Progenitor cell of endocrine pancreas (in vitro differentiated cells): ENCODE results near the gene FCGR1A. TPM values are rescaled to one million over a fixed set of nuclear protein-coding genes. Genes with fewer than 3 reads are reported as not detected.
A peak's percentile ranks its signal among the peaks of the same experiment; 100 is the strongest.
"Not testable (repeated sequence)": the region's sequence is repeated elsewhere in the genome, so short reads cannot be mapped to it uniquely, and the experiment has no call there.

Experiments used
- DNase-seq: peaks from one replicate; pipeline ENCODE4 v3.0.0; 2021; ENCODE audit warnings: low spot score; ENCODE audit not compliant: unreplicated experiment
- H3K27ac Mint-ChIP-seq: 2 replicates; pipeline ENCODE4 v1.8.0; 2021; ENCODE audit warnings: mild to moderate bottlenecking, moderate library complexity, mixed read lengths
- H3K27me3 Mint-ChIP-seq: 2 replicates; pipeline ENCODE4 v1.8.0; 2021; ENCODE audit warnings: mixed read lengths
- H3K36me3 Mint-ChIP-seq: 2 replicates; pipeline ENCODE4 v1.8.0; 2022; ENCODE audit warnings: mixed read lengths; ENCODE audit not compliant: insufficient read depth
- H3K4me1 Mint-ChIP-seq: 2 replicates; pipeline ENCODE4 v1.8.0; 2021; ENCODE audit warnings: low read depth, mixed read lengths
- H3K4me3 Mint-ChIP-seq: 2 replicates; pipeline ENCODE4 v1.8.0; 2021; ENCODE audit warnings: low read depth, mild to moderate bottlenecking, moderate library complexity, mixed read lengths
- H3K9me3 Mint-ChIP-seq: 2 replicates; pipeline ENCODE4 v1.8.0; 2021; ENCODE audit warnings: low read depth, mixed read lengths
- total RNA-seq: library from RNA; stranded (reverse); gene quantifications from 2 replicates; pipeline ENCODE4 v1.2.1, GENCODE V29; 2021

The FCGR1A gene
- total RNA-seq, 1 donor from 2014 or later, result not detected

DNA sequence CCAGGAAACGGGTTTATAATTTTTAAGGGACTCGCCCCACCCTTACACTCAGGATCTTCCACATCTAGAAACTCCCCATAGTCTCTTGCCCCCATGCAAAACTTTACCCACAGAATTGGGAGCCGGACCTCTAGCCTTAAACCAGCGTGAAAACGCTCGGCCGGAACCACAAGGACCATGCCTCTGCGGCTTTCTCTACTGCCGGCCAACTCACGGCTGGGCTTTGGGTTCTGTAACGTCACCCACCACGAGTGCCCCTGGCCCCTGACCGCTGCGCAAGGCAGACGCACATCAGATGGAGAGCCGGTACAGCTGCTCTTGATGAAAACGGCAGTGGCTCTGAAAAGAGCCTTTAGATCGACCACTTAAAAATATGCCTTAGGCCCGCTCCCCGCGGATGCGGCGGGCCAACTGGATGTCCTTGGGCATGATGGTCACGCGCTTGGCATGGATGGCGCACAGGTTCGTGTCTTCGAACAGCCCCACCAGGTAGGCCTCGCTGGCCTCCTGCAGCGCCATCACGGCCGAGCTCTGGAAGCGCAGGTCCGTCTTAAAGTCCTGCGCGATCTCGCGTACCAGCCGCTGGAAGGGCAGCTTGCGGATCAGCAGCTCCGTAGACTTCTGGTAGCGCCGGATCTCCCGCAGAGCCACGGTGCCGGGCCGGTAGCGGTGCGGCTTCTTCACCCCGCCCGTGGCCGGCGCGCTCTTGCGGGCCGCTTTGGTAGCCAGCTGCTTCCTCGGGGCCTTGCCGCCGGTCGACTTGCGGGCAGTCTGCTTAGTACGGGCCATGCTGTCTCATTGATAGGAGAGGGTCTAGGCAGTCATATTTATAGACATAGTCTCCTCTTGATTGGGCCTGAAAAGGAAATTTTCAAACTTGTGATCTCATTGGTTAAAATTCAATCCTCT, 30.7 kb downstream of the FCGR1A start:
- Mint-ChIP-seq H3K4me3 (peak overlapping the region; percentile 87), H3K27ac (peak overlapping the region; percentile 99)
- H3K27me3 Mint-ChIP-seq, H3K9me3 Mint-ChIP-seq, H3K4me1 Mint-ChIP-seq, H3K36me3 Mint-ChIP-seq: not testable (repeated sequence)
- DNase-seq, result peak; percentile 34

DNA sequence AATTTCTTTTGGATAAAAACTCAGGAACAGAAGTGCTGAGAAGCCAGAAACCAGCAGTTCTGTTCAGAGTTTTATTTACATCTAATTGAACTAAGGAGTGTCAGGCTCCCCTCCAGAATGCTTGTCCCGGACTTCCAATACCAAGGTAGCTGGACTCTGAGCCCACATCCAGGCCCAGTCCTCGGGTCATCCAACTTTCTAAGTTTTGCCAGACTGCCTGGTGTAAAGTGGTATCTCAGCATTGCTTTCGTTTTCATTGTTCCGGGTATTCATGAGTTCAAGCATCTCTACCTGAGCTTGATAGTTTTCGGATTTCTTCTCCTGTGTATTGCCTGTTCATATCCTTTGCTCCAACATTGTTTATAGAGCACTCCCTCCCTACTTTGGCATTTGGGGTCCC, 37.9 kb downstream of the FCGR1A start:
- DNase-seq, result not testable (repeated sequence)

DNA sequence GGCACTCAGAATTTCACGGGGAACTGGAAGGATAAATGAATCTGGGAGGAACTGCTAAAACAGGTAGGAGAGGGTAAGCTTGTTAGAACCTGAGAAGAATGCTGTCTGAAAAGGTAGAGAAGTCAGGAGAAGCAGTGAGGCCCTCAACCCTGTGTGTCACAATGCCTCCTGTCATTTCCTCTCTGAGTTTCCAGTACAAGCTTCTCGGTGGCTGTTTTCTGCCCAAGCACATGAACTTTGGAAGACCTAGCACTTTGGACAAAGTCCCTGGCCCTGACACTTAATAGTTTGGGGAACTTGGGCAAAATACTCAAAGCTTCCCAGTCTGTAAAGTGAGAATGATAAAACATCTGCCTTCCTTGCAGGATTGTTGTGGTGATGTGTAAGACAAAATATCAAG, 44.1 kb downstream of the FCGR1A start:
- not testable (repeated sequence) for H3K4me3 Mint-ChIP-seq, H3K27me3 Mint-ChIP-seq, H3K9me3 Mint-ChIP-seq

More for the DNA sequence above, 37.9 kb downstream of the FCGR1A start:
- not testable (repeated sequence) for H3K36me3 Mint-ChIP-seq, H3K9me3 Mint-ChIP-seq, H3K27me3 Mint-ChIP-seq, H3K4me1 Mint-ChIP-seq, H3K27ac Mint-ChIP-seq, H3K4me3 Mint-ChIP-seq

DNA sequence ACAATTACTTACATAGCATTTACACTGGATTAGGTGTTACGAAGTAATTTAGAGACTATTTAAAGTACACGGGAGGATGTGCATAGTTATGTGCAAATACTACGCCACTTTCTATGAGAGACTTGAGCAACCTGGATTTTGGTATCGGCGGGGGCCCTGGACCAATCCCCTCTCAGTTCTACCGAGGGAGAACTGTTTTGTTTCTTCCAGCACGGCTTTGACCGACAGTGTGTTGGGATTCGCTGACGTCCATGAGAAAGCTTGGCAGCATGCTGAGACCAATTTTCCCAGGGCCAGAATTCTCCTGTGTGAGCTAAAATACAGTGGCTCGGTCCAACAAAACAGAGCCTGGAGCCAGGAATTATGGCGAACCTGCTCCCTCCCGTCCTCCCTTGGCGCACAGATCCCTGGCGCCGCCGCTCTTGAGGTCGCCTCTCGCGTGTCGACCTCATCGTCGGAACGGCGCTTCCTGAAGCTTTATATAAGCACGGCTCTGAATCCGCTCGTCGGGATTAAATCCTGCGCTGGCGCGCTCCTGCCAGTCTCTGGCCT, 49.3 kb downstream of the FCGR1A start:
- H3K4me3 Mint-ChIP-seq, H3K36me3 Mint-ChIP-seq, H3K27me3 Mint-ChIP-seq, H3K9me3 Mint-ChIP-seq, H3K4me1 Mint-ChIP-seq, DNase-seq, H3K27ac Mint-ChIP-seq: not testable (repeated sequence)

More for the DNA sequence above, 44.1 kb downstream of the FCGR1A start:
- H3K27ac Mint-ChIP-seq, DNase-seq, H3K4me1 Mint-ChIP-seq, H3K36me3 Mint-ChIP-seq: not testable (repeated sequence)

- H3K27me3 Mint-ChIP-seq, H3K4me1 Mint-ChIP-seq, DNase-seq, H3K9me3 Mint-ChIP-seq, H3K4me3 Mint-ChIP-seq, H3K27ac Mint-ChIP-seq, H3K36me3 Mint-ChIP-seq: not testable (repeated sequence)
Observed at GRCh38 chr1:149832316-149833126, 50.0 kb downstream of the FCGR1A start.

DNA sequence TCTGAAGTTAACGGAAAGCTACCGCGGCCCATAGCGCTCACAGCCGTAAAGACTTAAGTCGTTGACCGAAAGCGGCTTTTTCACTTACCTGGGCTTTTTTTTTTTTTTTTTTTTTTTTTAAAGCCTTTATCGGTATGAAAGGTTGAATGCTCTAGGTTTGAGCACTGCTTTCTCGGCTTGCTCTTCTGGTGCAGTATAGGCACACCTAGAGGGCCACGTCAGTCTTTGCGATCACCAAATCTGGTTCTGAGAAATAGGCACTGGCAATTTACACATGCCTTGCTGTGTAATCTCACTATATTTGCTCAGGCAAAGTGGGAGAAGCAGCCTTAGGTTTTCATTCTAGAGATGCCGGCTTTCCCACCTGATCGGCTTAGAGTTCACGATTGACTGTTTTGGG, 50.6 kb downstream of the FCGR1A start:
- H3K27ac Mint-ChIP-seq, DNase-seq, H3K27me3 Mint-ChIP-seq, H3K36me3 Mint-ChIP-seq, H3K9me3 Mint-ChIP-seq, H3K4me1 Mint-ChIP-seq, H3K4me3 Mint-ChIP-seq: not testable (repeated sequence)

GRCh38 chr1:149841149-149841548, 58.7 kb downstream of the FCGR1A start:
- H3K4me1 Mint-ChIP-seq, result peaks cover 19% of the 10 kb centered on the region
- not testable (repeated sequence) for H3K9me3 Mint-ChIP-seq, DNase-seq, H3K27me3 Mint-ChIP-seq, H3K4me3 Mint-ChIP-seq, H3K36me3 Mint-ChIP-seq, H3K27ac Mint-ChIP-seq

Other genes starting within 250 kb of the FCGR1A start
- gene PPIAL4C, start 198.8 kb upstream of the FCGR1A start, total RNA-seq, result not detected in 2 replicates
- gene BOLA1, start 116.9 kb downstream of the FCGR1A start, total RNA-seq, result 10.9 and 12.1 TPM in 2 replicates
- 16.9 and 21.8 TPM in 2 replicates for gene SV2A, start 135.2 kb downstream of the FCGR1A start, total RNA-seq
- gene SF3B4, start 145.1 kb downstream of the FCGR1A start, total RNA-seq, result 67.5 and 72.8 TPM in 2 replicates
- gene MTMR11, start 154.2 kb downstream of the FCGR1A start, total RNA-seq, result 8.5 and 10.6 TPM in 2 replicates
- gene OTUD7B, start 228.0 kb downstream of the FCGR1A start, total RNA-seq, result 29.1 and 30.3 TPM in 2 replicates